DMS53 treated with DMSO at 0.1 percent for 48 hours (cell line): ENCODE measurements around the gene COQ8A.
"Not testable (repeated sequence)": the region's sequence is repeated elsewhere in the genome, so short reads cannot be mapped to it uniquely, and the experiment has no call there.

Source experiments
- DNase-seq: peaks from one replicate; lab custom pipeline; 2025; ENCODE audit not compliant: unreplicated experiment; lab: John Stamatoyannopoulos, UW

COQ8A gene

GRCh38 chr1:226983247-226983991, 43.3 kb downstream of the COQ8A start:
- no peak for DNase-seq

GRCh38 chr1:226983992-226984364, 43.9 kb downstream of the COQ8A start:
- DNase-seq: no peak

GRCh38 chr1:226984521-226985238, 44.6 kb downstream of the COQ8A start:
- DNase-seq: no peak

GRCh38 chr1:226985239-226985838, 45.2 kb downstream of the COQ8A start:
- DNase-seq: no peak

- DNase-seq: no peak
These were observed 45.9 kb downstream of the COQ8A start for GRCh38 chr1:226985839-226986463.

- DNase-seq: no peak
These were observed 46.5 kb downstream of the COQ8A start for GRCh38 chr1:226986496-226987178.

GRCh38 chr1:226987179-226987536, 47.1 kb downstream of the COQ8A start:
- no peak for DNase-seq

GRCh38 chr1:226987623-226988333, 47.7 kb downstream of the COQ8A start:
- DNase-seq: no peak

GRCh38 chr1:226988334-226988666, 48.2 kb downstream of the COQ8A start:
- DNase-seq: peak; percentile 86

GRCh38 chr1:226989085-226989920, 49.2 kb downstream of the COQ8A start:
- no peak for DNase-seq

GRCh38 chr1:226990133-226990716, 50.1 kb downstream of the COQ8A start:
- no peak for DNase-seq

- DNase-seq: no peak
These were observed 51.8 kb downstream of the COQ8A start for GRCh38 chr1:226991920-226992319.

GRCh38 chr1:226993814-226994585, 53.9 kb downstream of the COQ8A start:
- no peak for DNase-seq

- DNase-seq: no peak
These were observed 54.7 kb downstream of the COQ8A start for GRCh38 chr1:226994586-226995364.

- no peak for DNase-seq
These were observed 55.6 kb downstream of the COQ8A start for GRCh38 chr1:226995365-226996332.

GRCh38 chr1:226999579-226999978, 59.5 kb downstream of the COQ8A start:
- DNase-seq: not testable (repeated sequence)

- DNase-seq: no peak
These were observed 62.5 kb downstream of the COQ8A start for GRCh38 chr1:227002531-227003049.
